ENCODE results near the gene DEDD.

Gene DEDD

DNA sequence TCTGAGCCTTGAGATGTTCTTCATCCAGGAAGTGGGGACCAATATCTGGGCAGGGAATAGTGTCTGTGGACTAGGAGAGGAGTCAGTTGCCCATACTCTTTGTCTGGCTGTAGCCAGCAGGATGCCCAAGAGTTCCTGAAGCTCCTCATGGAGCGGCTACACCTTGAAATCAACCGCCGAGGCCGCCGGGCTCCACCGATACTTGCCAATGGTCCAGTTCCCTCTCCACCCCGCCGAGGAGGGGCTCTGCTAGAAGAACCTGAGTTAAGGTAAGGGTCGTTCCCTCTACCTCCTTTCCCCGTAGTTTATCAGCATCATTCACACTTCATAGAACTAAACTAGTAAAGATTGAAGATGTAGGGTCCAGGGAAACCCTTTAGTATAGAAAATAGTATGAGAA lies 30.3 kb upstream of the DEDD start:
- DNase-seq = no peak

DNA sequence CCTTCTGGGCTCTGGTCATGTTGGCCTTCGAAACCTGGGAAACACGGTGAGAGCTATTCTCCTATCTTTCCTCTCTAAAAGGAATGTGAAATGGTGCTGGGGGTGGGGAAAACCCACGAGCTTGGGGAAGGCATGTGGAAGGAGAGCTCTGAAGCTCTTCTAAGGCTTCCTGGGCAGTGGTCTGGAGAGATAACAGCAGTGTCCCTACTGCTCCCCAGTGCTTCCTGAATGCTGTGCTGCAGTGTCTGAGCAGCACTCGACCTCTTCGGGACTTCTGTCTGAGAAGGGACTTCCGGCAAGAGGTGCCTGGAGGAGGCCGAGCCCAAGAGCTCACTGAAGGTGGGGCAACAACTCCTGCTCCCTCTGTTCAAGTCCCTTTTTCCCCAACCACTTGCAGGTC lies 29.6 kb upstream of the DEDD start:
- no peak for DNase-seq

DNA sequence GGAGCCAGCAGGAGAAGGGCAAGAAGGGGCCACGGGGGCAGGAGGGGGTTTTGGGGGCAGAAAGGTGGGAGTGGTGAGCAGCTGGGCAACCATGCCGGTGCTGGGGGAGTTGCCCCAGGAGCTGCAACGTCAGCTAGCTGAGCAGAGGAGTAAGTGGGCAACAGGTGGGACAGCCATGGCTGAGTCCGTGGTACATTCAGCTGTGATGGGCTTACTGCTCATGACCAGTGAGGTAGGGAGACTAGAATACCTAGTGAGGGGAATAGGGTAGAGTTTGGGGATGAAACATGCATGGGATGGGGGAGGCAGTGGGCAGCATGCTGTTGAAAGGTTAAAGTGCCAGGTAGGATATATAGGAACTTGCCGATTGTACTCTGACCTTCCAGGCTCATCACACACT lies 29.2 kb upstream of the DEDD start:
- no peak for DNase-seq

DNA sequence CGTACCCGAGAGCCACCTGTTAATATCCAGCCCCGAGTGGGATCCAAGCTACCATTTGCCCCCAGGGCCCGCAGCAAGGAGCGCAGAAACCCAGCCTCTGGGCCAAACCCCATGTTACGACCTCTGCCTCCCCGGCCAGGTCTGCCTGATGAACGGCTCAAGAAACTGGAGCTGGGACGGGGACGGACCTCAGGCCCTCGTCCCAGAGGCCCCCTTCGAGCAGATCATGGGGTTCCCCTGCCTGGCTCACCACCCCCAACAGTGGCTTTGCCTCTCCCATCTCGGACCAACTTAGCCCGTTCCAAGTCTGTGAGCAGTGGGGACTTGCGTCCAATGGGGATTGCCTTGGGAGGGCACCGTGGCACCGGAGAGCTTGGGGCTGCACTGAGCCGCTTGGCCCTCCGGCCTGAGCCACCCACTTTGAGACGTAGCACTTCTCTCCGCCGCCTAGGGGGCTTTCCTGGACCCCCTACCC lies 28.2 kb upstream of the DEDD start:
- no peak for DNase-seq

DNA sequence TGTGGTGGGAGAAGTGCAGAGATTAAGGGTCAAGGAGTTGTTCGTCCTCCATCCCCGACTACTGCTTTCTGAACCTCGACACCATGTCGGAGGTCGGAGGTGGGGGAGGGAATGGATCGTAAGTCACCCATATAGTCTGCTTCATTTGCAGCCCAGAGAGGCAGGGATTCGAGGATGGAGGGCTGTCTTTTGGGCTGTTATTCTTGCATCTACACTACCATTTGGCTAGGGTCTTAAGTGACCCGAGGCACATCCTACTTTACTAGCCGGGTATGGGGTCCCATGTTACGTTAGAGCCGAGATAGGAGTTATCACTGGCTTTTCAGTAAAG lies 27.4 kb upstream of the DEDD start:
- no peak for DNase-seq

DNA sequence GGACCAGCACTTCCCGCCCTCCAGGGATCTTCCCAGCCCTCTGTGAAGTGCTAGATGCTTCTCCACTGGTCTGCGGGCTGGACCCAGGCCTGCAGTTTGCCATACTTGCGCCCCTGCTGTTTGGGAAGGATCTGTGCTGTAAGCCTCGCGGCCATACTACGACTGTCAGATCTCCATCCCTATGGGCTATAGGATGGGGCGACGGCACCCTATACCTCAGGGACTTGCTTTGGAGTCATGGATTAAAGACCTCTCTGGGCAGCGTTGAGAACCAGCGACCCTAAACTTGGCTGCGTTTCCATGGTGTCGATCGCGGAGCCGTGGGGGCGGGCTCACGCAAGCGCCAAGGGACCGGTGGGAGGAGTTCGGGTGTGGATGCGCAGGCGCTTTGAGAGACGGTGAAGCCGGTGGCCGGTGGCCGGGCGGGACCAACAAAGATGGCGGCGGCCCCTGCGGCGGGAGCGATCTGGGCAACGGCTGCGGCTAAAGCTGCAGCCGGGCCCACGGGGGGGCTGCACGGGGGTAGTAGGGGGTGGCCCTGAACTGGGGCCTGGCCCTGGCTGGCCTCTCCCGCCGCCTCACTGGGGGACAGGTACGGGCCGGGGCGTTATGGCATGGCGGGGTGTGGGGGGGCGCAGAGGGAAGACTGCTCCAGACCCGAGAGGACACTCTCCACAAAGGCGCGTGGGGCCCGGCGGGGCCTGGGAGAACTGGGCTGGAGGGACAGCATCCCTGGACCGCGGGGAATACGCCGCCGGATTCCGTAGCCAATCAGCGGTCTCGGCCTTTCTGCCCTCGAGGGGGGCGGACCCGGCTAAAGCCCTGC lies 26.8 kb upstream of the DEDD start, which contains the start of gene USP21:
TSS of gene USP21 (plus strand) at position 414 of the 826 bp plus-strand sequence. CDS start 1,141 bp downstream, outside the sequence.
- peak; percentile 82 to 91 (median 87) for DNase-seq

DNA sequence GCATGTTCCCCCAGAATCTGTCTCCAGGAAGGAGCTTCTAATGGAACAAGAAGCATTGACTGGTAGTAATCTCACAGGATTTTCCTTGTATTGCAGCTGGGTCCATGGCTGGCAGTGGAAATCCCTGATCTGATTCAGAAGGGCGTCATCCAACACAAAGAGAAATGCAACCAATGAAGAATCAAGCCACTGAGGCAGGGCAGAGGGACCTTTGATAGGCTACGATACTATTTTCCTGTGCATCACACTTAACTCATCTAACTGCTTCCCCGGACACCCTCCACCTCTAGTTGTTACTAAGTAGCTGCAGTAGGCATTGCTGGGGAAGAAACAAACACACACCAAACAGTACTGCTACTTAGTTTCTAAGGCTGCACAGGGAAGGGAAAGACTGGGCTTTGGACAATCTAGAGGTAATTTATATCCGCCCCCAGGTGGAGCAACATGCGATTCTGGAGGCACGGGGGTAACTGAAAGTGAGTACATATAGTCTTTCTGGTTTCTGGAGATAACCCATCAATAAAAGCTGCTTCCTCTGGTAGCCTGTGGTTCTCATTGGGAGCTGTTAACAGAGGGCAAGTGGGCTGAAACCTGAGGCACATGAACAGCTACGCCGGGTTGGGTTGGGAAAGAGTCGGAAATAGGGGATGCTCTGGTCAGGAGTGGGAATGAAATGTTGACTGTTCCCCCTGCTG lies 26.0 kb upstream of the DEDD start:
- DNase-seq = no peak

DNA sequence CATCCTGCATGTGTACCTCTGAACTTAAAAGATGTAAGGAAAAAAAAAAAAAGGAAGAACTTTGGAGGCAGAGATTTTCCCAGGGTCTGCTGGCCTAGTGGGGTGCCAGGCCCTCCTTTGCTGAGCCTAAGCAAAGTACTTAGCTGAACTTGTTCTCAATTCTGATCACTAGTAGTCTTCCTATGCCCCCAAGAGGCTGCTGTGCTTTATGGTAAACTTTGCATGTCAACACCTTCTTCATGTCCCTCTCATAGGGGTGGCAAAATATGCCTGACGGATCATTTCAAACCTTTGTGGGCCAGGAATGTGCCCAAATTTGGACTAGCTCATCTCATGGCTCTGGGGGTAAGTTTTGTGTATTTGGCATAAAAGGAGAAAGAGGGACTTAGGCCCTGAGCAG lies 25.4 kb upstream of the DEDD start:
- no peak for DNase-seq

DNA sequence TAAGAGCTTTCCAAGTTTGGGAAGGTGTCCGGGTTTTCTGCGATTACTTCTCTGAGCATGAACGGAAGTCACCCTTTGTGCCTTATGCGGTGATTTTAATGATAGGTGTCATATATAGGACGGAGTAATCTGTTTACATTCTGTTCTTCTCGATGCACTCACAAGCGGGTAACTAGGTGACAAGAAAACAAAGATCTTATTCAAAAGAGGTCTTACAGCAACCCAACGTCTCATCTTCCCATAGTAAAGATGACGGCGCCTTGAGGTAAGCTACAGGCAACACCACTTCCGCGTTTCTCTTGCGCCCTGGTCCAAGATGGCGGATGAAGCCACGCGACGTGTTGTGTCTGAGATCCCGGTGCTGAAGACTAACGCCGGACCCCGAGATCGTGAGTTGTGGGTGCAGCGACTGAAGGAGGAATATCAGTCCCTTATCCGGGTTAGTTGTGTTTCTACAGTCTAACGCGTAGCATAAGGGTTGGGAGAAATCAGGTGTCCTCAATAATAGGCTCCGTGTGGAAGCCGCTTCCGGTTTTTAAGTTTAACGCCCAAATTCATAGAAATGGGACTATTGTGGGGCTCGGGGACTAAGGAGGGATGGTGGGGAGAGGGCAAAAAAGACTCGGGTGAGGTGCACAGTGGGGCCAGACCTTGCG lies 21.3 kb upstream of the DEDD start, which contains the start of gene UFC1:
TSS of gene UFC1 (plus strand) at position 297 of the 656 bp plus-strand sequence. CDS start at position 317, 20 bp downstream.
- DNase-seq = peak; percentile 64 to 92 (median 75)

DNA sequence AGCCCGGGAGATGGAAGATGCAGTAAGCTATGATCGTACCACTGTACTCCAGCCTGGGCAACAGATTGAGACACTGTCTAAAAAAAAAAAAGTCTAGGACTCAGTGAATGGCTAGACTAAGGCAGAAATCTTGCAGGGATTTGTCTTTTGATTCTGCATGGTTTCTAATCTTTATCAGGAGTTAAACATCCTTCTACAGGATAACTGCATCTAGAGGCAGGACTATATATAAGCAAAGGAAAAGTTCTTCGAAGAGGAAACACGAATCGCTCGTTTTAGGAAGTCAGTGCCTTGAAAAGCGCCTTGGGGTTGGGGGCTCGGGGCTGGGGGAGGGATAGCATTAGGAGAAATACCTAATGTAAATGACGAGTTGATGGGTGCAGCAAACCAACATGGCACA lies 20.7 kb upstream of the DEDD start:
- no peak for DNase-seq

DNA sequence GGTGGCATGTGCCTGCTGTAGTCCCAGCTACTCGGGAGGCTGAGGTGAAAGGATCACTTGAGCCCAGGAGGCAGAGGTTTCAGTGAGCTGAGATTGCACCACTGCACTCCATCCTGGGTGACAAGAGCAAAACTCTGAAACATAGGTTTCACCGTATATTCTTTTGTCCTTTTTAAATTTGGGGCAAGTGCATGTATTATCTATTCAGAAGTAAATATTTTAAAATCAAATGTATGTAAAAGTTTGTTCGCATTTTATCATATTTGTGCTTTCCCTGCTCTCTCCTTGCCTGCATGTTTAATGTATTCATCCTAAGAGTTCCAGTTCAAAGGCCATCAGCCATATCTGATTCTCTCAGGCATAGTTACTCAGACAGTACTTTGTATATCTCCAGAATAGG lies 13.4 kb upstream of the DEDD start:
- no peak for DNase-seq

DNA sequence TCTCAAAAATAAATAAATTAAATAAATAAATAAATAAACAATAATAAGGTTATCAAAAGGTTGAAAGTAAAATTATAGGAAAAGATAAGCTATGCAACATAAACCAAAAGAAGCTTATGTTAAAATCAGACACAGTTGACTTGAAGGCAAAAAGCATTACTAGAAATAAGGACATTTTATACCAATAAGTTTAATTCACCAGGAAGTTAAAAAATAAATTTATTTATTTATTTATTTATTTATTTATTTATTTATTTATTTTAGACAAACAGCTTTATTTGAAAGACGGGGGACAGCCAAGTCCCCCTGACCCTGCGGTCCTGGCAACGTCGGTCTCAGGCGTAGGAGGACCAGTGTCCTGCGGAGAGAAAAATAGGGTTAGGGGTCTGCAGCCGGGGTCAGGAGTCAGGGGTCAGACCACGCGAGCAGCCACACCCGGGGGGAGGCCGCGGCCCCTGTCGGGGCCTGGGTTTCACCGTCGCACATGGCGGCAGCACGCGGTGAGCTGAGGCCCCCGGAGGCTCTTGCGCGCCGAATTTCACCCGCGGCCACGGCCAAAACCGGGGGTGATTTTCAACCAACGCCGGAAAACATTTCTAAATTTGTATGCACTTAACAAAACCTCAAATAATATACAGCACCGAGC lies 8.4 kb upstream of the DEDD start:
- DNase-seq = no peak

DNA sequence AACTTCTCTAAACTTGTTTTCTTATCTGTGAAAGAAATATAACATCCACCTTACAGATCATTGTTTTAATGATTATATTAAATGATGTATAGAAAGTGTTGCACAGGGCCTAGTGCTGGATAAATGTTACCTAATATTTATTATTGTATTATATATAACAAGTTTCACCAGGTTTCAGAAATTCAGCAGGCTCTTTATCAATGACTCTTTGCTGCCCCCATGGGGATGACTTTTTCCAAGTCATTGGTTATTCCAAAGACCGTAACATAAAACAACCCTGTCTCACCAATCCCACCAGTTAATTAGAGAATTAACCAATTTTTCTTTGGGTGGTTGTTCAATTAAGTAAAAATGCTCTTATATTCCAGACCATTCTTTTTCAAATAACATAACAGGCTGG lies 7.3 kb upstream of the DEDD start:
- DNase-seq = peak in 3 of 5 donors; percentile 18 to 39 (median 27)

DNA sequence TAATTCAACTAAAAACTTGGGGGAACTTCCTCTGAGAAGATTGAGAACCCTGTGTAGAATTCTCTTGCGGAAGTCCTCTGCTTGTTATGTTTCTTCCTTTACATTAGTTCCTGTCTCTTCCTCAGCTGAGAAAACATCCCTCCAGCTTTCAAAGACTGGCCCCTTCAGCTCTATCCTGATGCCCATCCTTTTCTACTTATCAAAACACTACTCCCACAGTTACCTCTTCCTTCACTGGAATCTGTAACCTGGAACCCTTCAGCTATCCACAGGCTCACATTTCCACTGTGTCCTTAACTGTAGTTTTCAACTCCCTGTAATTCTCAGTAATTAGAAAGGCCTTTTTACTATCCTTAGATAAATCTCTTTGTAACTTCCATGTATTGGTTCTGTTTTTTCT lies 6.0 kb upstream of the DEDD start:
- no peak for DNase-seq

DNA sequence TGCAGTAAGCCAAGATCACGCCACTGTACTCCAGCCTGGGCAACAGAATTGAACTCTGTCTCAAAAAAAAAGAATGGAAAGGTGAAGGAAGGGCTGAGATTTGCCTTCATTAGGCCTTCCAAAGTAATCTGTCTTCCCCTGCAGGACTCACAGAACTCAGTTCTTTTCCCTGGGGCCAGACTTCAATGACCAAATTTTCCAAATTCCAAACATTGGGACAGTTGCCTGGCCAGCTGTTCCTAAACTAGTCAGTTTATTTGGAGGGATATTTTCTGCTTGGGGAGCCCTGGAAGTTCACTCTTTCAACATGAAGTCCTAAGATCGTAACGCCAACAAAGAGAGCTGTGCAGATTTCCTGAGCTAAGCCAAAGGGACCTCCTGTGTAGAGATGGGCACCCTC lies 5.4 kb upstream of the DEDD start:
- DNase-seq = no peak

DNA sequence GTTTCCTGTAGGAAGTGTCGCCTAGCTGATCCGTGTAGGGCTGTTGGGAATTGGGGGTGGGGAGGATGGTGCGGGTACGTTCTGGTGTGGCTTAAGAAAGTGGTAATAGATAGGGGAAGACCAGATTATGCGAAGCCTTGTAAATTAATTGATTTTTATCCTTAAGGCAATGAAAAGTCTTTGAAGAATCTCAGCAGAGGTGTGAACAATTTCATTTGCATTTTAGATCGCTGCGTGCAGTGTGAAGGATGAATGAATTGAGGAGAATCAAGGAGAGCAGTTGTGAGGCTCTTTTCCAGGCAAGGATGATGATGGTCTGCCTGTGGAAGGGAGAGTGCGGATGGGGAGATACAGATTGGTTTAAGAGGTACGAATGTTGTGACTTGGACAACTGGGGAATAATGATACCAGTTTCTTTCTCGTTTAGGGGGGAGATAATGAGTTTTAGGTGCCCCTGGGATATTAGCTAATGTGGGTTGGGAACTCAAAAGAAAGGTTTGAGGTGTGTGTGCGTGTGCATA lies 813 bp upstream of the DEDD start:
- no peak for DNase-seq

DNA sequence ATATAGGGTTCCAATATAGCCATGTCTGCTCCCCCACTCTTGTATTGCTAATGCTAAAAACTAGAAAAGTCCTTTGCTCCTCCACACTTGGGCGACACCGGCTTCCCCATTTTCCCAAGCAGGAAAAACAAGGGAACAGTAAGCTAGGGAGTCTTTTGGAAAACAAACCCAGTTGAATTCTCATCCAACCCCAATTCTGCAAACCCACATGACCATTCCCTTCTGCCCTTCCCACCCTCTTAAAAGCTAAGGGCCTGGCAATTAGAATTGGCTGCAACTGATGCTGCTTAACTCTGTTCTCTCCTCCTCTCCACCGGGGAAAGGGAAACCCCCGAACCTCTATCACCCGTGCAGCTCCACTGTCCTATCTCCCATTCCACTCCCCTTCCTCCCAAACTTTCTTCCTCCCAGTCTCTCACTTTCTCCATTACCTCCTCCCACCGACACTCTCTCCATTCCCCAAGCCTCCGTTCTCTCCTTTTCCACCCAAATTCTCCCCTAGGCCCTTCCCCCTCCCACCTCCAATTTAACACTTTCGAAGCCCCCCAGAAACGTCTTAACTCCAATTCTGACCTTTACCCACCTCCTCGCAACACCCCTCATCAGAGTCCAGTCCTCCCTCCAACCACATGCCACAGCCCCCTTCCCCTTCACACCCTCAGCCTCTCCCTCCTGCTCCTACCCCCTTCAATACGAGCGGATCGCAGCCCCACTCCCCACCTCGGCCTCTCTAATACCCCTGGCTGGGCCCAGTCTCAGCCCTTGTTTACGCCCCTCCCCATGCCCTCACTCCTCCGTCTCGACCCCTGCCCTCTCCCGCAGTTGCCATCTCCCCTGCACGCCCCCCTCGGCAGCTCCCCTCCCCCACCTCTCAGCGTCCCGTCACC lies 701 bp downstream of the DEDD start:
- DNase-seq = peak in 1 of 5 donors; percentile 13

DNA sequence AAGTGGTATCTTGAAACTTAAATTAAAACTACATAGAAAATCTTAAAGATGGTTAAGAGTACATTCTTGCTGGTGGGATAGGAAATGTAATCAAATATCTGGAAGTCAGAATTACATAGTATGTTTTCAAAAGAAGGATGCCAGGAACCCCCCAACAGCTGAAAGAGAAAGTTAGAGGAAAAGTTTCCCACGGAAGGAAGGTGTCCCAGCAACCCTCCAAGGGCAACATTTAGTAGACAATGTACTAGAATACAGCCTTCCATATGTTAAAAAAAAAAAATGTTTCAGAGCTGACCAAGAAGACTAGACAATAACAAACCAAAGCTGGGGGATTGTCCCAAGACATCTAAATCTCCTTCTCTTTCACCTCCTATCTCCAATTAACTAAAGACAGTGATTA lies 2.2 kb downstream of the DEDD start:
- no peak for DNase-seq

DNA sequence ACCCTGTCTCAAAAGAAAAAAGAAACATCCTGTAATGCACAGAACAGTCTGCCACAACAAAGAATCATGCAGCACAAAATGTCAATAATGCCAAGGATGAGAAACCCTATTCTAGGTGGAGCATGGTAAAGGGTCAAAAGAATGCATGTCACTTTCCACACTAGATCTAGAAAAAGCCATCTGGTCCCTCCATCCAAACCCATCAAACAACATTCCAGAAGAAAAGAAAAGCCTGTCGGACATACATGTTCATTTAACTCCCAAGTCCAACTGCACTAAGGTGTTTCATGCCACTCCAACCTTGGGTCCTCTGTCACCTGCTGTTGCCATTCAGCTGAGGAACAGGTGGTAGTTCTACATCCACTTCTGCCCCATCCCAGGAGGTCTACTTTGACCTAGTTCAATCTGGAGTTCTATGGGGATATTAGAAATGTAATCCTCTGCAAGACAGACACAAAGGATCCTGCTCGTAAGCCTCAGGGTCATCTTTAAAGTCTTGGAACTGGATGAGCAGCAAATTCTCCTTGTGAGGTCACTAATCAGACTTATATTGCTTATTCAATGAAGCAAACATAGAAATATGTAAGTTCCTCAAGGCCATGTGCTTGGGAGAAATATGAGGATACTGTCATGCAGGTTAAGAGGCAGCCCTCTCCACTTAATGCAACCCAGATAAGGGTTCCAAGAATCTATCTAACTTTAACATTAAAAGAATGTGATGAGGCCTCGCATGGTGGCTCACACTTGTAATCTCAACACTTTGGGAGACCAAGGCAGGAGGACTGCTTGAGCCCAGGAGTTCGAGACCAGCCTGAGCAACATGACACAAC lies 3.7 kb downstream of the DEDD start:
- DNase-seq = no peak

DNA sequence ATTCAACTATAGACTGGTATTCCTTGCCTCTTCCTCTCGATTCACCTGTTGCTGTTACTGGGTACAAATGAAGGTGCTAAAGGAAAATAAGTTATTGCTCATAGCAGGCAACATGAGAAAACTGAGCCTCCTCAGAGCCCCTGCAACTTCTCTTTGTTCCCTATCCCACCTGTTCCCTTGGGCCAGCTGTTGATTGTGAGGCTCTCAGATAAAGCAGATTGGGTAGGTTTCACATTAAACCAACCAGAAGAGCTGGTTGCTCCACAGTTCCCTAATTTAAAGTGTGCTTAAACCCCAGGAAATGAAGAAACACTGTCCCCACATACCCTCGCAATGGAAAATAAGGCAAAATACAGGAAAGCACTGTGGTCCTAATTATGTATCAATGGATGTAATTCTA lies 4.8 kb downstream of the DEDD start:
- DNase-seq = no peak

DNA sequence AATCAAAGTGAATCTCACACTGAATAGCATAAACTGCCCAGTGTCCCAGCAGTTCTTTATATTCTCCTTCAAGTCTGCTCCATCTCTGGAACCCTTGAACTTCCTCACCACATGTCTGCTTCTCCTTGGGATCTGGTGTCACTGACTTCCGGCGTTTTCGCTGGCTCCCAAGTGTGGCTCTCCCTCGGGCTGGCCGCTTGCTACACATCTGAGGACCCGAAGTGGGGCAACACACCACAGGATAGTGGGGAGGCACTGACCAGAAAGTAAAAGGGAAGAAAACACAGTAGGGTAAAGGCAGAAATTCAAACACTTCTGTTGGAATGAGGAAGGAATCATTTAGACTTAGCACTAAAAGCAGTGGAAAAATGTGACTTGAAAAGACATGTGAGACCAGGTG lies 9.5 kb downstream of the DEDD start:
- DNase-seq = no peak

Data from T-helper 1 cell (primary cell).